HG03045 (cell line): ENCODE measurements around the gene LXN.

Experiments used
- ATAC-seq: cut with Tn5 transposase; IDR thresholded peaks from one replicate; pipeline ENCODE4 v1.9.1; 2021; ENCODE audit warnings: mild to moderate bottlenecking, moderate library complexity; ENCODE audit not compliant: unreplicated experiment

The LXN gene

GRCh38 chr3:158678687-158679086 lies 6.2 kb upstream of the LXN start:
- ATAC-seq: no peak

- ATAC-seq: peak; percentile 1
These were observed 630 bp downstream of the LXN start for GRCh38 chr3:158671821-158672214.

GRCh38 chr3:158668506-158668905 lies 3.9 kb downstream of the LXN start:
- no peak for ATAC-seq

- ATAC-seq: no peak
These were observed 6.0 kb downstream of the LXN start for GRCh38 chr3:158666416-158666815.

GRCh38 chr3:158663832-158664231 lies 8.6 kb downstream of the LXN start:
- ATAC-seq: no peak

GRCh38 chr3:158663246-158663645 lies 9.2 kb downstream of the LXN start:
- ATAC-seq: no peak

- ATAC-seq: no peak
These were observed 11.7 kb downstream of the LXN start for GRCh38 chr3:158660711-158661110.

GRCh38 chr3:158659454-158660237 lies 12.8 kb downstream of the LXN start:
- peak; percentile 72 for ATAC-seq

GRCh38 chr3:158658889-158659288 lies 13.6 kb downstream of the LXN start:
- no peak for ATAC-seq

GRCh38 chr3:158652463-158652862 lies 20.0 kb downstream of the LXN start:
- ATAC-seq: no peak

GRCh38 chr3:158651192-158651591 lies 21.3 kb downstream of the LXN start:
- no peak for ATAC-seq

- no peak for ATAC-seq
These were observed 22.7 kb downstream of the LXN start for GRCh38 chr3:158649791-158650190.

GRCh38 chr3:158644345-158644908 lies 28.0 kb downstream of the LXN start, which contains the start of gene GFM1:
Gene GFM1 (plus strand): TSS chr3:158644527. CDS start chr3:158644635, 108 bp downstream.
- peak; percentile 99 for ATAC-seq

- no peak for ATAC-seq
These were observed 29.8 kb downstream of the LXN start for GRCh38 chr3:158642474-158643210.

- no peak for ATAC-seq
These were observed 30.4 kb downstream of the LXN start for GRCh38 chr3:158642005-158642404.

GRCh38 chr3:158640646-158641045 lies 31.8 kb downstream of the LXN start:
- no peak for ATAC-seq

GRCh38 chr3:158631981-158632380 lies 40.5 kb downstream of the LXN start:
- ATAC-seq: no peak

- no peak for ATAC-seq
These were observed 46.6 kb downstream of the LXN start for GRCh38 chr3:158625881-158626280.

GRCh38 chr3:158617982-158618875 lies 54.2 kb downstream of the LXN start:
- ATAC-seq: no peak
